ENCODE measurements around the gene BSDC1.

- TF ChIP-seq CTCF (IDR thresholded peaks at IDR 0.05), result no peak
- TF ChIP-seq POLR2A (IDR thresholded peaks at IDR 0.05), result no peak
These were observed 57.7 kb downstream of the BSDC1 start for GRCh38 chr1:32336591-32336932.
